Caco-2 (cell line): ENCODE data around the gene VRK2. TPM values are rescaled to one million over a fixed set of nuclear protein-coding genes. Genes with fewer than 3 reads are reported as not detected.
"Not testable (repeated sequence)": the region's sequence is repeated elsewhere in the genome, so short reads cannot be mapped to it uniquely, and the experiment has no call there.

Experiments
- BruUV-seq: library from RNA; stranded (reverse); fragments of 400-500 nt; replicated peaks from 2 replicates; lab custom pipeline; 2021; lab: Mats Ljungman, UMichigan
- CTCF ChIA-PET: fragments of 300-600 bp; sonication (Branson Sonifier 250); formaldehyde crosslinking; loops from one replicate; lab custom pipeline; 2022; ENCODE audit warnings: antibody characterized with exemption; lab: Charles Lee
- POLR2A ChIA-PET: fragments of 300-600 bp; sonication (Branson Sonifier 250); formaldehyde crosslinking; loops from one replicate; lab custom pipeline; 2022; ENCODE audit warnings: antibody characterized with exemption; lab: Charles Lee
- DNase-seq, 2 experiments: peaks; one replicate each; pipeline versions ENCODE4 v3.0.0 to v3.0.0-alpha.2; 2020 to 2022
- H3K27me3 ChIP-seq: replicated peaks from 2 replicates; pipeline ENCODE4 v1.6.0; 2011; ENCODE audit warnings: low read length; ENCODE audit not compliant: control insufficient read depth, insufficient read depth
- H3K36me3 ChIP-seq: 2 replicates; pipeline ENCODE4 v1.5.1; 2011; ENCODE audit warnings: low read length; ENCODE audit not compliant: control insufficient read depth, insufficient read depth
- H3K4me1 ChIP-seq: fragments of 250-450 bp; sonication (Bioruptor Pico); 2 replicates; pipeline ENCODE4 v1.5.1; 2020; ENCODE audit warnings: mild to moderate bottlenecking
- H3K4me3 ChIP-seq: 2 replicates; pipeline ENCODE4 v1.5.1; 2011; ENCODE audit warnings: low read depth, mild to moderate bottlenecking, control low read depth, low read length
- H3K9me3 ChIP-seq: fragments of 250-450 bp; sonication (Bioruptor Pico); 2 replicates; pipeline ENCODE4 v1.5.1; 2020; ENCODE audit warnings: mild to moderate bottlenecking, moderate library complexity
- H3K27ac Mint-ChIP-seq: one replicate; pipeline ENCODE4 v1.8.0; 2022; ENCODE audit warnings: mixed read lengths; ENCODE audit not compliant: unreplicated experiment
- H3K27me3 Mint-ChIP-seq: one replicate; pipeline ENCODE4 v1.8.0; 2022; ENCODE audit warnings: mixed read lengths; ENCODE audit not compliant: insufficient read depth, unreplicated experiment
- H3K36me3 Mint-ChIP-seq: one replicate; pipeline ENCODE4 v1.8.0; 2022; ENCODE audit warnings: mild to moderate bottlenecking, mixed read lengths; ENCODE audit not compliant: insufficient read depth, unreplicated experiment
- H3K4me1 Mint-ChIP-seq: one replicate; pipeline ENCODE4 v1.8.0; 2022; ENCODE audit warnings: low read depth, mixed read lengths; ENCODE audit not compliant: unreplicated experiment
- H3K4me3 Mint-ChIP-seq: one replicate; pipeline ENCODE4 v1.8.0; 2022; ENCODE audit warnings: mild to moderate bottlenecking, moderate library complexity, mixed read lengths; ENCODE audit not compliant: unreplicated experiment
- H3K9me3 Mint-ChIP-seq: one replicate; pipeline ENCODE4 v1.8.0; 2022; ENCODE audit warnings: mixed read lengths; ENCODE audit not compliant: unreplicated experiment
- CTCF ChIP-seq, 2 experiments: fragments of 200-600 bp in 1 of 2; IDR thresholded peaks; 1 replicate in 1 of 2; 2 replicates in 1 of 2; pipeline versions ENCODE4 v1.5.1 to v1.8.0; 2011 to 2022; ENCODE audit warnings: antibody characterized with exemption in 1 of 2, control low read depth in 1 of 2, inconsistent platforms in 1 of 2, low read depth in 1 of 2, low read length in 1 of 2, mild to moderate bottlenecking in 1 of 2, moderate library complexity in 1 of 2; ENCODE audit not compliant: insufficient read depth in 1 of 2, severe bottlenecking in 1 of 2, unreplicated experiment in 1 of 2
- intact Hi-C: fragments of 100-400 bp; cut with micrococcal nuclease; formaldehyde crosslinking; loops from one replicate; pipeline ENCODE4 v1.10.0; 2022; ENCODE audit not compliant: unreplicated experiment
- total RNA-seq: library from RNA; stranded (reverse); gene quantifications from 2 replicates; pipeline ENCODE4 v1.2.3, GENCODE V29; 2022

VRK2 gene
- total RNA-seq, 1 experiment from 2014 or later: 35.4 TPM

GRCh38 chr2:58157754-58158153, 111.1 kb downstream of the VRK2 start:
- Histone ChIP-seq H3K27me3 (no peaks in the 10 kb centered on the region), H3K9me3 (no peaks in the 10 kb centered on the region), H3K4me3 (no peak overlapping the region), H3K36me3 (peaks cover 2% of the 10 kb centered on the region; the same call in 1 of the 2 replicates), H3K4me1 (no peaks in the 10 kb centered on the region)
- Mint-ChIP-seq H3K4me1 (no peaks in the 10 kb centered on the region), H3K4me3 (no peak overlapping the region), H3K27me3 (no peaks in the 10 kb centered on the region), H3K36me3 (peaks cover 43% of the 10 kb centered on the region), H3K9me3 (no peaks in the 10 kb centered on the region), H3K27ac (no peak overlapping the region)
- POLR2A ChIA-PET: no interaction called here
- no peak for TF ChIP-seq CTCF (IDR thresholded peaks at IDR 0.05; ENCODE audit: insufficient read depth in 1 of 2, low read depth in 1 of 2, low read length in 1 of 2, severe bottlenecking in 1 of 2, unreplicated experiment in 1 of 2)
- no peak for DNase-seq
- intact Hi-C loops: loop anchor here (5.0 to 10.0 kb wide), 2 partner anchors 253 to 990 kb away; no protein-coding TSS in a partner anchor
- CTCF ChIA-PET: interaction anchor here (0.5 kb wide), 1 partner anchor 321 kb away, joined by 10 read pairs; no protein-coding TSS in a partner anchor
- BruUV-seq: no TSS peak

GRCh38 chr2:58158481-58158880, 111.9 kb downstream of the VRK2 start:
- peaks cover 43% of the 10 kb centered on the region for H3K36me3 Mint-ChIP-seq
- BruUV-seq: no TSS peak
- H3K27ac Mint-ChIP-seq: no peak overlapping the region
- intact Hi-C loops: loop anchor here (5.0 to 10.0 kb wide), 2 partner anchors 254 to 991 kb away; no protein-coding TSS in a partner anchor
- H3K27me3 Mint-ChIP-seq: no peaks in the 10 kb centered on the region
- CTCF ChIA-PET: no interaction called here
- Histone ChIP-seq H3K9me3 (no peaks in the 10 kb centered on the region), H3K36me3 (peaks cover 2% of the 10 kb centered on the region; the same call in 1 of the 2 replicates), H3K4me1 (no peaks in the 10 kb centered on the region), H3K27me3 (no peaks in the 10 kb centered on the region), H3K4me3 (no peak overlapping the region)
- H3K4me1 Mint-ChIP-seq: no peaks in the 10 kb centered on the region
- no peak for DNase-seq
- no peak overlapping the region for H3K4me3 Mint-ChIP-seq
- POLR2A ChIA-PET: no interaction called here
- no peak for TF ChIP-seq CTCF (IDR thresholded peaks at IDR 0.05; ENCODE audit: insufficient read depth in 1 of 2, low read depth in 1 of 2, low read length in 1 of 2, severe bottlenecking in 1 of 2, unreplicated experiment in 1 of 2)
- H3K9me3 Mint-ChIP-seq: no peaks in the 10 kb centered on the region

DNA sequence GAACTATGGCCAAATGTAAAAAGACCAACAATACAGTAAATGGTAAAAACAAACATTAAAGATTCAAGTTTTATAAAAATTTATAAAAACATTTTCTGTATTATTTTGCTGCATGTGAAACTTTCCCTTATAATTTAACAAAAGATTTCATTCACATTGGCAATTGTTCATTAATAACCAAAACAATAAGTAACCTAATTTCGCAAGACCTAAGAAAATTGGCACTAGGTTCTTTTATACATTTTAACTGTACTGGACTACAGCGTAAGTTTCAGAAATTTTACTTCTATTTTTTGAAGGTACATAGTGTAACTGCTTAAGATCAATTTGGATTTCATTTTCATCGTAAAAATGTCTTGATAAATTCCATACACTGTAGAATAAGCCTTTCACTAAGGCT, 117.3 kb downstream of the VRK2 start:
- Histone ChIP-seq H3K4me1 (no peaks in the 10 kb centered on the region), H3K4me3 (no peak overlapping the region), H3K36me3 (no peaks in the 10 kb centered on the region), H3K27me3 (no peaks in the 10 kb centered on the region), H3K9me3 (no peaks in the 10 kb centered on the region)
- intact Hi-C loops: no loop called here
- no TSS peak for BruUV-seq
- no peak overlapping the region for H3K27ac Mint-ChIP-seq
- no peak overlapping the region for H3K4me3 Mint-ChIP-seq
- H3K27me3 Mint-ChIP-seq: no peaks in the 10 kb centered on the region
- no peaks in the 10 kb centered on the region for H3K4me1 Mint-ChIP-seq
- H3K36me3 Mint-ChIP-seq: peaks cover 30% of the 10 kb centered on the region
- H3K9me3 Mint-ChIP-seq: no peaks in the 10 kb centered on the region
- no peak for TF ChIP-seq CTCF (IDR thresholded peaks at IDR 0.05; ENCODE audit: insufficient read depth in 1 of 2, low read depth in 1 of 2, low read length in 1 of 2, severe bottlenecking in 1 of 2, unreplicated experiment in 1 of 2)
- DNase-seq: no peak
- POLR2A ChIA-PET: no interaction called here
- CTCF ChIA-PET: no interaction called here

DNA sequence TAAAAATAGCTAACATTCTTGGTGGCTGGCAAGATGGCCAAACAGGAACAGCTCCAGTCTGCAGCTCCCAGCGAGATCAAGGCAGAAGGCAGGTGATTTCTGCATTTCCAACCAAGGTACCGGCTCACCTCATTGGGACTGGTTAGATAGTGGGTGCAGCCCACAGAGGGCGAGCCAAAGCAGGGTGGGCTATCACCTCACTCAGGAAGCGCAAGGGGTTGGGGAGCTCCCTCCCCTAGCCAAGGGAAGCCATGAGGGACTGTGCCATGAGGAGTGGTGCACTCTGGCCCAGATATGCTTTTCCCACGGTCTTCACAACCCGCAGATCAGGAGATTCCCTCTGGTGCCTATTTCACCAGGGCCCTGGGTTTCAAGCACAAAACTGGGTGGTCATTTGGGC, 121.5 kb downstream of the VRK2 start:
- intact Hi-C loops, DNase-seq, H3K9me3 ChIP-seq, POLR2A ChIA-PET, H3K4me1 Mint-ChIP-seq, H3K4me1 ChIP-seq, BruUV-seq, H3K36me3 ChIP-seq, H3K4me3 Mint-ChIP-seq, H3K27ac Mint-ChIP-seq, H3K4me3 ChIP-seq, CTCF ChIA-PET, H3K27me3 ChIP-seq, H3K27me3 Mint-ChIP-seq: not testable (repeated sequence)
- Mint-ChIP-seq H3K9me3 (peaks cover 22% of the 10 kb centered on the region), H3K36me3 (peaks cover 30% of the 10 kb centered on the region)

- H3K27me3 ChIP-seq, H3K27me3 Mint-ChIP-seq, H3K4me1 Mint-ChIP-seq, H3K9me3 ChIP-seq, POLR2A ChIA-PET, DNase-seq, H3K4me1 ChIP-seq, H3K27ac Mint-ChIP-seq, BruUV-seq, H3K4me3 ChIP-seq, H3K36me3 ChIP-seq, intact Hi-C loops, H3K4me3 Mint-ChIP-seq, CTCF ChIA-PET: not testable (repeated sequence)
- Mint-ChIP-seq H3K36me3 (peaks cover 39% of the 10 kb centered on the region), H3K9me3 (peaks cover 34% of the 10 kb centered on the region)
Observed at GRCh38 chr2:58169845-58170244, 123.2 kb downstream of the VRK2 start.
